Embryonic facial prominence (tissue), 1 donor: Measurements from ENCODE around the gene OR9Q2.
"Not testable (repeated sequence)": the region's sequence is repeated elsewhere in the genome, so short reads cannot be mapped to it uniquely, and the experiment has no call there.

Experiments used
- DNase-seq: peaks from one replicate; pipeline ENCODE4 v3.0.0-alpha.2; 2016; ENCODE audit errors: extremely low spot score

OR9Q2 gene

GRCh38 chr11:58188770-58189169, at the start of gene OR9Q2:
Gene OR9Q2, plus strand, starts transcription at chr11:58189070. Its CDS starts 1,421 bp downstream, at chr11:58190491.
- no peak for DNase-seq

- no peak for DNase-seq
Measured at GRCh38 chr11:58142761-58143160, 46.1 kb upstream of the OR9Q2 start.

DNA sequence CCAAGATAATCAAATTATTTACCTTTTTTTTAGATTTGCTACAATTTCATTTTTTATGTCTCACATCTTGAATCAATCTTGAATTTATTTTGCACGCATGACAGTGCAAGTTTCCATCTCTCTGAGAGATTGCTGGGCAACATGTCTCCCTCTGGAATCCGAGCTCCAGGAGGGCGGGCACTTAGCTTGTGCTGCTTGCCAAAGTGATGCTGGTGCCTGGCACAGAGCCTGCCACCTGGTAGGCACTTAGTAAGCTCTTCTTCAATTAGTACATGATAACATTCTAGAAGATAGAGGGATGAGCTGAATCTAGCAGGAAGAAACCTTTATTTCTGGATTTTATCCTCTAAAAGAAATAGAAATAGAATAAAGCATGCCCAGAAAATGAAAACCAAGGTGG, 36.1 kb upstream of the OR9Q2 start:
- DNase-seq = no peak

DNA sequence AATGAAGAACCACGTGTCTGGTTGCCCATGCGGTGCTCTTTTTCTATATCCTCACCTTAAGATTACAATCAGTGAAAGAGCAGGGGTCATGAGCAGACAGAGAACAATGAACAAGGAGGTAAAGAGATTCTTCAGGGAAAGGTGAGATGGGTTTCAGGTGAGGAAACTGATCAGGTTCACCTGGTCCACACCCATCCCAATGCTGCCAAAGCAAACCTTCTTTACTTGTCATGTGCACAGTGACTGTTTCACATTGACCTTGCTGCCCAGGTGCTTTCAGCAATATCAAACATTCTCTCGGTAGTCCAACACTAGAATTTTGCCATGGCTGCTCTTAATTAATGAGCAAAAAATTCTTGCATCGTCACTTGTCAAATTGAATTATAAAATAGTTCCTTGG, 24.5 kb upstream of the OR9Q2 start:
- no peak for DNase-seq

GRCh38 chr11:58164990-58165389, 23.9 kb upstream of the OR9Q2 start:
- DNase-seq = no peak

GRCh38 chr11:58165504-58166106, 23.3 kb upstream of the OR9Q2 start:
- no peak for DNase-seq

DNA sequence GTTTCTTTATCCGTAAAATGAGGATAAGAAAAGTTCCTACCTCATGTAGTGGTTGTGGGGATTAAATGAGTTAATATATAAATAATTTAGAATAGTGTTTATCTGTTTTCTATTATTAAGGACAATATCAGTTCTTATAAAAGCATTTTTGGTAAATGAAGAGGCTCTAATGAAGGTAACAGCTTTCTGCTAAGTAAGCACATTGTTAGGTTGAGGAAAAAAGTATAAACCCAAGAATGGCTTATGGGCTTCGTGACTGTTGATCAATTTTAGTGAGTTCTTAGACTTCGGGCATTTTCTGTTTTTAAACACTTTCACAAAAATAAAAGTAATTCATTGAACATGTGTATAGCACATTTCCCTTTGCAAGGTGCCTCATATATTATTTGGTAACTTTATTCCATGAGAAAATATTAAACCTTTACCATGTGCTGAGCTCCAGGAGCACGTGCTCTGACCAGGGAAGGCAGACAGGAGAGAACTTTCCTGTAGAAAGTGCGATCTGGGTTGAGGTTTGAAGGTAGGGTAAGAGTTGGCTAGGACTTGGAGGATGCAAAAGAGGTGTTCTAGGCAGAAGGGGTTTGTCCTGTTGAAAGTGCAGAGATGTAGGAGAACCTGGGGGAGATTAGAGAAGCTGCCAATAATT, 11.3 kb upstream of the OR9Q2 start:
- DNase-seq = no peak

DNA sequence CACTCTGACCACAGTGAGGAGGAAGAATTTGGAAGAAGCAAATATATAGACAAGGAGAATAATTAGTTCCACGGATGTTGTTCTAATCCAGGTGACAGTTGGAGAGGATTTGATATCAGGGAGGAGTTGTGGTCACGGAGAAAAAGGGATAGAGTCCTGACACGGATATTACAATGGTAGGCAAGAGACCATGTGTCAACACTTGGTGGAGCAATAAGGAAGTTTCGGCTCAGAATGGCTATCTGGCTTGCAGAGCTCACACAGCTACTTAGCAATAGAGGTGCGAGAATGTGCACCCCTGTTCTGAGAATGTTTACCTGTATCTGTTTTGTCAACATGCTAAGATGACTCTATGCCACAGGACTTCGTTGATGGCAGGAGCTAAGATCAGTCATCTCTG, 10.4 kb upstream of the OR9Q2 start:
- no peak for DNase-seq

DNA sequence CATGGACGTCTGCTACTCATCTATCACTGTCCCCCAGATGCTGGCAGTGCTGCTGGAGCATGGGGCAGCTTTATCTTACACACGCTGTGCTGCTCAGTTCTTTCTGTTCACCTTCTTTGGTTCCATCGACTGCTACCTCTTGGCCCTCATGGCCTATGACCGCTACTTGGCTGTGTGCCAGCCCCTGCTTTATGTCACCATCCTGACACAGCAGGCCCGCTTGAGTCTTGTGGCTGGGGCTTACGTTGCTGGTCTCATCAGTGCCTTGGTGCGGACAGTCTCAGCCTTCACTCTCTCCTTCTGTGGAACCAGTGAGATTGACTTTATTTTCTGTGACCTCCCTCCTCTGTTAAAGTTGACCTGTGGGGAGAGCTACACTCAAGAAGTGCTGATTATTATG, 9.2 kb upstream of the OR9Q2 start:
- DNase-seq = no peak

DNA sequence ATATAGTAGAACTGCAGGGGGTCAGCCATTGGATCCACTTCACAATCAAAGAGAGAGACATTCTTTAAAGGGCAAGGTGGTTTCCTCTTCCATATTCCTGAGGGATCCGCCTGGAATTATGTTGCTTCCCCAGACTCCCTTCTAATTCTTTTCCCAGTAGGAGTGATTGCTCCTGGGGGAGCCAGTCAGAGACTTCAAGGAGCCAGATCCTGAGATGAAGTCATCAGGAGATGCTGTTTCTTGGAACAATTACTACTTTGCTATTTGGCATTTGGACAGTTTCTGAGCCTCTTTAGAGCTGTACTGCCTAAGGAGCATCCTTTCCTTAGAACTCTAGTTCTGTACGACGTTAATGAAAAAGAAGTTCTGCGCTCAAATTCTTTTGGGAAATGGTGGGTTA, 1.9 kb upstream of the OR9Q2 start:
- DNase-seq = no peak

DNA sequence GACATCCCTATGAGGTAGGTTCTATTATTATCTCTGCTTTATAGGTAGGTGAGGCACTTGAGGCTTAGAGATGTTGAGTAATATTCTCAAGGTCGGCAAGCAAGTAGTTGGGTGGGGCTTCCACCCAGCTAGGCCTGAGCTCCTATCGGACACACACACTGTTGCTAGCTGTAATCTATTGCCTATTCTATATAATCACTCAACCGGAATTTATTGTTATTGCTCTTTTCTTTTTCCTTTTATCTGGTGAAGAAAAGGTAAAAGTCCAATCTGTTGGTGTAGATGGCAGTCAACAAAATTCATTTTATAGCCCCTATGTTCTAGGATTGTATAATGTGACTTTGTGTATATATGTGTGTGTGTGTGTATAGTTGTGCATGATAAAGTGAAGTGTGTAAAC, 3.4 kb downstream of the OR9Q2 start:
- no peak for DNase-seq

DNA sequence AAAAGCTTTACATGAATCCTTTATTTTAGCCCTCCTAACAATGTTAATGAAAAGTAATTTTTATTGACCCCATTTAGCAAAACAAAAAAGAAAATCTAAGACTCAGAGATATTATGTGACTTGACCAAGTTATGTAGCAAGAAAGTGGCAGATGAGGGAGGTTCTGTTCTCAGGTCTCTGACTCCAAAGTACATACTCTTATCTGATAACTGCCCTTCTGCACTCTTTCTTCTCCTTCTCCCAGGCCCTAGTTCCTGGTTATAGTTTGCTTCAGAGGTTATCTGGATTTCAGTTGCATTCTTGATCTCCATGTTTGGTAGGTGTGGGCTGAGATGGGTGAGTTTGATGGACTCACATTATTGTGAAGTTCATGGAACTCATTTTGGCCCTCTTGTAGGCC, 4.5 kb downstream of the OR9Q2 start:
- DNase-seq = no peak

GRCh38 chr11:58195939-58196338, 7.1 kb downstream of the OR9Q2 start:
- no peak for DNase-seq

GRCh38 chr11:58199271-58199670, 10.4 kb downstream of the OR9Q2 start:
- DNase-seq = no peak

GRCh38 chr11:58204042-58204441, 15.2 kb downstream of the OR9Q2 start, which contains the start of gene OR1S2:
Gene OR1S2, minus strand, starts transcription at chr11:58204142. Its CDS starts 0 bp downstream, at chr11:58204142.
- no peak for DNase-seq

DNA sequence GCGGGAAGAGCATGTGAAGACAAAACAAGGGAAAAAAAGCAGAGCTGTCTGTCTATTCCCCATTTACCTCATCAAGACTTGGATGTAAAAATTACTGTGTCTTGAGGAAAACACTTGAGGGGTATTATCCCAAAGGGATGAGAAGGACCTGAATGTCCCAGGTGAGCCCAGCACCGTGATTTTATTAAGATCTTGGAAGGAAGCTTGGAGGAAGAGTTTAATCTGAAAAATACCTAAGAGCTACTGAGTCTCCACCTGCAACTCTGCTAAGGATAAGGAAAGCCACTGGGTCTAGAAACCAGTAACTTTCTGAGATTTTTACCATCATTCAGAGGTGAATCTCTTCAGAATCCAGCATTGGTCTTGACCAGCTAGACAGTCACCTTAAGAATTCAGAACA, 23.6 kb downstream of the OR9Q2 start, which contains the start of gene OR1S1:
Gene OR1S1 (plus strand): TSS at position 301 of the 400 bp plus-strand sequence.
- DNase-seq = not testable (repeated sequence)

DNA sequence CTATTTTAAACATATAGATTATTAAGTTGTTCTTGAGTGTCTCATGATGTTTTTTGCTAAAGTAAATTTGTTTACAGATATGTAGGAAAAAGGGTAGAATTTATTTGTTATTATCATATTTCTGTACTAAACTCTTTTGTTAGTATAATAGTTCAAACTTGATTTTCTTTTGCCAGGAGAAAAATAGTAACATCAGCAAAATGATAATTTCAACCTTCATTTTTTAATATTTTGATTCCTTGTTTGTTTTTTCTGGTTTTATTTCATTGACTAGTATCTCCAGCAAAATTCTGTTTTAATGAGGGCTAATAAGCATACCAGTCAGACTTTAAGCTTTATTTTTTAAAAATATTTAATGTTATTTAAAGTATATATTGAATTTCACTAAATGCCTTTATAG, 27.6 kb downstream of the OR9Q2 start:
- no peak for DNase-seq

- DNase-seq = no peak
Measured at GRCh38 chr11:58222721-58223120, 33.9 kb downstream of the OR9Q2 start.

DNA sequence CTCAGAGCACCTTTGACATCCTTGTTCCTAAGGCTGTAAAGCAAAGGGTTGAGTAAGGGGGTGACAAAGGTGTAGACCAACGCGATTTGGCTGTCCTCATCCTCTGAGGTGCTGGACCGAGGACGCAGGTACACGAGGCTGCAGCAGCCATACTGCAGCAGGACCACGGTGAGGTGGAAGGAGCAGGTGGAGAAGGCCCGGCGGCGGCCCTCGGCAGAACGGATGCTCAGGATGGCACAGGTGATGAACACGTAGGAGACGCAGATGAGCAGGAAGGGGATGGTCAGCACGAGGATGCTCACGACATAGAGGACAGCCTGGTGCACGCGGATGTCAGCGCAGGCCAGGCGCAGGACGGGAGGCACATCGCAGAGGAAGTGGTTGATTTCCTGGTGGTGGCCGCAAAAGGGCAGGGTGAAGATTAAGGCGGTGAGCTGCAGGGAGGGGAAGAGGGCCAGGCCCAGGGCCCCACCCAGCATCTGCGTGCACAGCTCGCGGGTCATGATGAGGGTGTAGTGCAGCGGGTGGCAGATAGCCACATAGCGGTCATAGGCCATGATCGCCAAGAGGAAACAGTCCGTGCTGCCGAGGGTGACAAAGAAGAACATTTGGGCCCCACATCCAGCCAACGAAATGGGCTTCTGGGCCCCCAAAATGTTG, 39.2 kb downstream of the OR9Q2 start:
- no peak for DNase-seq
